Astrocyte of the hippocampus (primary cell): Measurements from ENCODE around the gene VASN.
"Not testable (repeated sequence)": the region's sequence is repeated elsewhere in the genome, so short reads cannot be mapped to it uniquely, and the experiment has no call there.

Source experiments
- DNase-seq: peaks from one replicate; pipeline ENCODE4 v3.0.0; 2011; ENCODE audit warnings: low read depth, low spot score

VASN gene

GRCh38 chr16:4337540-4338088 is 34.0 kb upstream of the VASN start:
- DNase-seq: no peak

DNA sequence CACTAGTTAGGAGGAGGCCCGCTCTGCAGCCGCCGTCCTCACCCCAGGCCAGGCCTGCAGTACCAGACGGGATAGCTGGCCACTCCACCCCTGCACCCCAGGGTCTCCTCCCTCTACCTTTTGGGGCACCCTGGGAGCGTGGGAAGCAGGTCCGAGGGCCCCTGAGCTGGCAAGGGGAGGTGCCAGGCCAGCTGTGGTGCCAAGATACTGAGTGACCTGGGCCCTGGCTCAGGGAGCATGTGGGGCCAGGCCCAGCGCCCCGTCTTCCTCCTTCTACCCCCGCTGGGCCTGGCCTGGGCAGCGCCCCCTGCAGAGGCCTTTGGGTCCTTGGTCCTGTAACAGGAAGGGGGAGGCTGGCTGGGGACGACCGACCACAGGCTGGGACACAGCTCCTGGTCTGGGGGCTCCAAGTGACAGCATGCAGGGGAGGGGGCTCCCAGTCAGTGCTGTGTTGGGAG is 33.5 kb upstream of the VASN start:
- no peak for DNase-seq

DNA sequence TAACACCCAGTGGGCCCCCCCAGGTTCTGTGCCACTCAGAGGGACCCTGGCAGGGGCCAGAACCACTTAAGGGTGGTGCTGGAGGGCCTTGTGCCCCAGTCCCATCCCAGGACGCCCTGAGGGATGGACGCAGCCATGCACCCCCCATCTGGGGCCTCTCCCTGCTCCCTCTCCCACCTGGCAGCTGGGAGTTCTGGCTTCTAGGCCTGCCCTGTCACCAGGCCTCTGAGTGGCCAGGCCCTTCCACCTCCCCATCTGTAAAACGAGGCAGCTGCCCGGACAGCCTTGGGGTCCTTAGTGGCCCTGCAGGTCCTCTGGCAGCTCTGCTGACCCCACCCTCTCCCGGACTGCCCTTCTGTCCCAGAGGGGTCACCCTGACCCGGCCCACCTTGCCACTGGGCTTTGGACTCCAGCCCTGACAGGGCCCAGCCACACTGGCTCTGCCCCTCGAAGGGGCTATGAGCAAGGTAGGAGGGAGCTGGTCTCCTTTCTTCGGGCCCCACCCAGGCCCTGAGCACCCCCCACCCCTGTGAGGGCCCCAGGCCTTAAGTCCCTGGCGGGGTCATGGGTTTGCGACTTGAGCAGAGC is 32.8 kb upstream of the VASN start:
- no peak for DNase-seq

DNA sequence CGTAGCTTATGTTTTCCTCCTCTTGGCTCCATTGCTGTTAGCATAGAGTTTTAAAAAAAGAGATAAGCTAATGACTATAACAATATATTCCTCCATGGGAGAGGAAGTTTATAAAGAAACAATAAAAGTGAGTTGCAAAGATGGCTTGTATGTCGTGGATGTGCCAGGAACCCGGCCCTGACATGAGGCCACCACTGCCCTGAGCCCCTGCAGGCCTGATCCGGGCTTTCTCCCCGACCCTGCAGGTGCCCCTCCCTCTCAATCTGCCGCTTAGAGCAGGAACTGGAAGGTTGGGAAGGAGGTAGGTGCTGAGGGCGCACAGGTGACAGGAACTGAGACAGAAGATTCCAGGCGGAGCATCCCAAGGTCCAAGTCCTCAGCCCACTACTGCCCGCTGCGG is 32.2 kb upstream of the VASN start:
- DNase-seq: no peak

GRCh38 chr16:4339909-4340308 is 31.7 kb upstream of the VASN start:
- DNase-seq: peak; percentile 70

DNA sequence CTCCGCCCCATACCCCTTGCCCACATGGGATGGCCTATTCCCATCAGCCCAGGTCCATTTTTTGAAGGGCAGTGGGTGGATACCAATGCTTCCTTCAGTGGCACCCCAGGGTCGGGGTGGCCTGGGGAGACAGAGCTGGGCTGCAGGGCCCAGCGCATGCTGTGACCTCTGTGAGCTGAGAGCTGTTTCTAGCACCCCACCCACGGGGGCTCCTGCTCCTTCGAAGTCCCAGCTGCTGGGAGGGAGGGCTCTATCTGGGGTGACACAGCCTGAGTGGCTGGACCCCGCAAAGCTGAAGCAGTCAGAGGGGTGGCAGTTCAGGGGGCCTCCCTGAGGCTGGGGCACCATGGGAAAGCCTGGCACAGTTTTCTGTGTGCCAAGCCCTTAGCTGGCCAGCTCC is 31.2 kb upstream of the VASN start:
- DNase-seq: no peak

DNA sequence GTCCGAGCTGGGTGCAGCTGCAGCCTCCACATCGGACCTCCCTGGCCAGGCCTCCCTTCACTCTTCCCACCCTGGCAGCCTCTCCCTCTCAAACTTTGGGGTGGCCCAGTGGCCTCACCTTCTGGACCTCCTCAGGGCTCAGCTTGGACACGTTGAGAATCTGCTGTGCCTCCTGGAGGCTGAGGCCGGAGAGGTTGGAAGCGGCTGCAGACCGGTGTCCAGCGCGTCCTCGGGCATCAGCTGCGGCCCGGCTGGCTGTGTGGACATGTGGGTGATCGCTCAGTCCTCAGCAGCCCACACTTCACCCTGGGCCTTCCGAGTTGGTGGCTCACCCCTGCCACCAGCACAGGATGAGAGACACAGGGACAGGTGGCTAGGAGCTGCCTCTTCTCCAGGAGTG is 30.4 kb upstream of the VASN start:
- no peak for DNase-seq

GRCh38 chr16:4342866-4343744 is 28.5 kb upstream of the VASN start:
- no peak for DNase-seq

DNA sequence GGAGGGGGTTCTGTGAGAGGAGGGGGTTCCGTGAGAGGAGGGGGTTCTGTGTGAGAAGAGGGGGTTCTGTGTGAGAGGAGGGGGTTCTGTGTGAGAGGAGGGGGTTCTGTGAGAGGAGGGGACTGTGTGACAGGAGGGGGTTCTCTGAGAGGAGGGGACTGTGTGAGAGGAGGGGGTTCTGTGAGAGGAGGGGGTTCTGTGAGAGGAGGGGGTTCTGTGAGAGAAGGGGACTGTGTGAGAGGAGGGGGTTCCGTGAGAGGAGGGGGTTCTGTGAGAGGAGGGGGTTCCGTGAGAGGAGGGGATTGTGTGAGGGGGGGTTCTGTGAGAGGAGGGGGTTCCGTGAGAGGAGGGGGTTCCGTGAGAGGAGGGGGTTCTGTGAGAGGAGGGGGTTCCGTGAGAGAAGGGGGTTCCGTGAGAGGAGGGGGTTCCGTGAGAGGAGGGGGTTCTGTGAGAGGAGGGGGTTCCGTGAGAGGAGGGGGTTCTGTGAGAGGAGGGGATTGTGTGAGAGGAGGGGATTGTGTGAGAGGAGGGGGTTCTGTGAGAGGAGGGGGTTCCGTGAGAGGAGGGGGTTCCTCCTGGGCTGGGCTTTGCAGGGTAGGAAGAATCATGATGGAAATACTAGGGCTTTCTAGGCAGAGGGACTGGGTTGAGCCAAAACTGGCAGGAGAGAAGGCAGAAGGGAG is 27.2 kb upstream of the VASN start:
- DNase-seq: not testable (repeated sequence)

DNA sequence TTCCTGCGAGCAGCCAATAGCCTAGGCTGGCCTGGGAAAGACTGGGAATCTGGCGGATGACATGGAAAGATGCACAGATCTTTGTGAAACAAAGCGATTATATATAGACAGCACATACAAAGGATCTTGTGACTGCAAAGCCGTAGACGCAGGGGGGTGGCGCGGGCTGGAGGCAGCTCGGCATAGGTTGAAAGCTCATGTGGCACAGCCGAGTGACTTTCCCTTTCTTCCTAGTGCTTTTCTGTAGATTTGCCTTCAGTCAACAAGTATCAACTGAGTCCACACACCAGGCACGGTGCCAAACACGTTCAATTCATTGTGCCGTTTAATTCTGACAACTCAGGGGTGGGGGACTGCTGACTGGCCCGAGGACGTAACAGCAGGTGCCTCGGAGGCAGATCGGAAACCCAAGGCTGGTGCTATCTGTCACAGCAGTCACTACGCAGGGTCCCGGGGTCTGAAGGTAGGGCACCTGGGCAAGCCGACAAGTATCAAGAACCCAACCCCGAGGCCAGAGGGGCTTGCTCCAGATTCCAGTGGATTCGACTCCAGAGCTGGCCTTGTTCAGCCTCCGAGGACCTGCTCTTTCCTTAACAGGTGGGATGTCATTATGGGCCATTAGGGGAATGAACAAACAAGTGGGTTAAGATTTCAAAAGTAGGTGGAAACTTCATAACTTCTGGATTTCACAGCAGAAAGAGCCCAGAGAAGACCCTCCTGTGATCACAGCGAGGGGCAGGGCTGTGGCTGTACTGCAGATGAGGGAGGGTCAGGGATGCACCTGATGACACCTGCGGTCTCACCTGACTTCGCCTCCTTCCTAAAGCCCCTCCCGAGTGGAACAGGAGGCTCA is 26.4 kb upstream of the VASN start:
- peak; percentile 16 for DNase-seq

- DNase-seq: no peak
Measured at GRCh38 chr16:4345836-4346781, 25.5 kb upstream of the VASN start.

DNA sequence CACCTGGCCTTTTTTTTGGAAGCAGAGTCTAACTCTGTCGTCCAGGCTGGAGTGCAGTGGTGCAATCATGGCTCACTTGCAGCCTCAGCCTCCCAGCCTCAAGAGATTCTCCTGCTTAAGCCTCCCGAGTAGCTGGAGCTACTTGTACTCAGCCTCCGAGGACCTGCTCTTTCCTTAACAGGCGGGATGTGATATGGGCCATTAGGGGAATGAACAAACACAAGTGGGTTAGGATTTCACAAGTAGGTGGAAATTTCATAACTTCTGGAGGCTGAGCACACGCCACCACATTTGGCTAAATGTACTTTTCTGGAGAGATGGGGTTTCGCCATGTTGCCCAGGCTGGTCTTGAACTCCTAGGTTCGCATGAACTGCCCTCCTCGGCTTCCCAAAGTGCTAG is 24.6 kb upstream of the VASN start:
- no peak for DNase-seq

DNA sequence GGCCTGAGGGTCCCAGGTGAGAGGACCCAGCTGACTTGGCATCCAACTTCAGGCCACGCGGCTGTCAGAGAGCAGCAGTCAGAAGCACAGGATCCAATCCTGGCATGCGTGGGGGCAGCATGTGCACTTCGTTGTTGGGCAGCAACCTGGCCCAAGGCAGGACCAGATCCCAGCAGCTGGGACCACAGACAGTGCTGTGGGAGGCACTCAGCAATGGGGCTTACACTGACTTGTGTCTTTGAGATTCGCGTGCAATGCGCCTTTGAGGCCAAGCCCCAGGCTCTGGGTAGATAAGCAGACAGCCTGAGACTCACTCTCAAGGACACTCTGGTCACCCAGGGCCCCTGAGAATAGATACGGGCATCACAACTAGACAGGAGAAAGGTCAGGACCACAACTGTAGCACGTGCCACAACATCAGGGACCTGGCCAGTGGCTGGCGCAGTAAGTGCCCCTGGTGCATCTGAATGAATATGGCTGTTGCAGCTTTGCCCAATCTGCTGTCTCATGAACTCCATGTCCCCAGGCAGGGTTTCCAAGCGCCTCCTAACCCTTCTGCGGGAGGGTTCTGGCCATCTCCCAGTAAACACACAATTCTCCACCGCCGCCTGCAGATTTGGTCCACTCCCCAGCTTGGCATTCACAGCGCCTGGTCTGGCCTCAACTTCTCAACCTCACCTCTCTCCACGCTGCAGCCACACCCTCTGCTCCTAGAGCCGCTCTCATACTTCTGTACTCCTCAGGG is 23.7 kb upstream of the VASN start:
- no peak for DNase-seq

GRCh38 chr16:4349332-4349731 is 22.3 kb upstream of the VASN start:
- DNase-seq: no peak

GRCh38 chr16:4350365-4350786 is 21.3 kb upstream of the VASN start:
- no peak for DNase-seq

- DNase-seq: peak; percentile 98
Measured at GRCh38 chr16:4350787-4351659, 20.6 kb upstream of the VASN start, which contains the start of gene PAM16. Gene PAM16, minus strand, starts transcription at chr16:4351321. Its CDS starts 87 bp downstream, at chr16:4351234.

DNA sequence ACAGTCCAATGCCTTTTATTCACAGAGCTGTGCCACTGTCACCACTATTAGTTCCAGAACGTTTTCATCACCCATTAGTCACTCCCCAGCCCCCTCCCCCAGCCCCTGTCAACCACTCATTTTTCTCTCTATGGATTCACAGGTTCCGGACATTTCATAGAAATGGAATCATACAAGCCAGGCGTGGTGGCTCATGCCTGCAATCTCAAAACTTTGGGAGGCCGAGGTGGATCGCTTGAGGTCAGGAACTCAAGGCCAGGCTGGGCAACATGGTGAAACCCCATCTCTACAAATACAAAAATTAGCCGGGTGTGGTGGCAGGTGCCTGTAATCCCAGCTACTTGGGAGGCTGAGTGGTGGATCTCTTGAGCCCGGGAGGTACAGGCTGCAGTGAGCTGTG is 19.8 kb upstream of the VASN start:
- no peak for DNase-seq

- no peak for DNase-seq
Measured at GRCh38 chr16:4352843-4353242, 18.8 kb upstream of the VASN start.
